PC-3 (cell line): Measurements from ENCODE around the gene RFX1. TPM values are rescaled to one million over a fixed set of nuclear protein-coding genes. Genes with fewer than 3 reads are reported as not detected.
"Not testable (repeated sequence)": the region's sequence is repeated elsewhere in the genome, so short reads cannot be mapped to it uniquely, and the experiment has no call there.

ENCODE experiments used
- ATAC-seq: fragments of 200-7000 bp; cut with Tn5 transposase; 2 replicates; pipeline ENCODE4 v1.9.1; 2020; ENCODE audit warnings: mild to moderate bottlenecking, moderate library complexity
- BruUV-seq: library from RNA; stranded (reverse); fragments of 400-500 nt; replicated peaks from 2 replicates; lab custom pipeline; 2021; lab: Mats Ljungman, UMichigan
- CTCF ChIA-PET: fragments of 300-600 bp; sonication (Branson Sonifier 250); formaldehyde crosslinking; loops from one replicate; lab custom pipeline; 2022; ENCODE audit warnings: antibody characterized with exemption; lab: Charles Lee
- POLR2A ChIA-PET: fragments of 300-600 bp; sonication (Branson Sonifier 250); formaldehyde crosslinking; loops from one replicate; lab custom pipeline; 2022; ENCODE audit warnings: antibody characterized with exemption; ENCODE audit not compliant: unreplicated experiment; lab: Charles Lee
- DNase-seq: peaks from one replicate; pipeline ENCODE4 v3.0.0-alpha.2; 2015
- H2AFZ ChIP-seq: fragments of 300-600 bp; sonication (generic); 2 replicates; pipeline ENCODE4 v1.6.0; 2016; ENCODE audit warnings: antibody characterized with exemption, low read length
- H3F3A ChIP-seq: fragments of 300-600 bp; sonication (generic); one replicate; pipeline ENCODE4 v1.6.0; 2017; ENCODE audit warnings: antibody characterized with exemption, low read length, control low read depth, mild to moderate bottlenecking; ENCODE audit not compliant: unreplicated experiment
- H3K27ac ChIP-seq: fragments of 300-600 bp; sonication (generic); 2 replicates; pipeline ENCODE4 v1.5.1; 2016; ENCODE audit warnings: mild to moderate bottlenecking, low read length
- H3K27me3 ChIP-seq: fragments of 300-600 bp; sonication (generic); 2 replicates; pipeline ENCODE4 v1.6.1; 2016; ENCODE audit warnings: low read length, mixed read lengths
- H3K36me3 ChIP-seq: fragments of 300-600 bp; sonication (generic); 2 replicates; pipeline ENCODE4 v1.6.1; 2016; ENCODE audit warnings: low read depth, mixed run types, low read length, mixed read lengths
- H3K4me1 ChIP-seq: fragments of 300-600 bp; sonication (generic); 2 replicates; pipeline ENCODE4 v1.5.1; 2016; ENCODE audit warnings: low read length; ENCODE audit not compliant: insufficient read depth
- H3K4me2 ChIP-seq: fragments of 300-600 bp; sonication (generic); 2 replicates; pipeline ENCODE4 v1.6.0; 2016; ENCODE audit warnings: low read length
- H3K4me3 ChIP-seq: fragments of 300-600 bp; sonication (generic); 2 replicates; pipeline ENCODE4 v1.5.1; 2016; ENCODE audit warnings: mild to moderate bottlenecking, low read length, mixed read lengths
- H3K79me2 ChIP-seq: fragments of 300-600 bp; sonication (generic); 2 replicates; pipeline ENCODE4 v1.6.1; 2017; ENCODE audit warnings: low read length, mixed read lengths
- H3K9ac ChIP-seq: fragments of 300-600 bp; sonication (generic); 2 replicates; pipeline ENCODE4 v1.6.0; 2016; ENCODE audit warnings: mild to moderate bottlenecking, low read length
- H3K9me2 ChIP-seq: fragments of 300-600 bp; sonication (generic); replicated peaks from 2 replicates; pipeline ENCODE4 v1.6.1; 2016; ENCODE audit warnings: mixed run types, low read length, mixed read lengths
- H3K9me3 ChIP-seq: fragments of 300-600 bp; sonication (generic); 2 replicates; pipeline ENCODE4 v1.6.1; 2016; ENCODE audit warnings: low read length, mixed read lengths
- H4K20me1 ChIP-seq: fragments of 300-600 bp; sonication (generic); 2 replicates; pipeline ENCODE4 v1.6.1; 2016; ENCODE audit warnings: low read length, mixed read lengths
- EZH2 ChIP-seq: fragments of 300-600 bp; sonication (generic); IDR thresholded peaks from one replicate; pipeline ENCODE4 v1.6.1; 2017; ENCODE audit warnings: antibody characterized with exemption, mild to moderate bottlenecking, low read length; ENCODE audit not compliant: unreplicated experiment
- EZH2phosphoT487 ChIP-seq: fragments of 300-600 bp; sonication (generic); IDR thresholded peaks from 2 replicates; pipeline ENCODE4 v1.6.1; 2018; ENCODE audit warnings: mild to moderate bottlenecking, antibody characterized with exemption, low read length, borderline replicate concordance
- intact Hi-C: fragments of 100-400 bp; cut with micrococcal nuclease; formaldehyde crosslinking; loops from 2 replicates; pipeline ENCODE4 v1.9.0; 2023
- total RNA-seq: library from RNA; depleted of rRNA; stranded (reverse); fragments of >200 nt; gene quantifications from 2 replicates; pipeline ENCODE4 v1.2.3, GENCODE V29; 2014
- TF ChIP-seq, protein P1 (sequence below): fragments of 300-600 bp; sonication (generic); conservative IDR thresholded peaks from 2 replicates; pipeline ENCODE4 v1.5.1; 2017; ENCODE audit warnings: antibody characterized with exemption, low read depth, mild to moderate bottlenecking, low read length

RFX1 gene
- total RNA-seq, 1 experiment from 2014 or later = 7.5 TPM

DNA sequence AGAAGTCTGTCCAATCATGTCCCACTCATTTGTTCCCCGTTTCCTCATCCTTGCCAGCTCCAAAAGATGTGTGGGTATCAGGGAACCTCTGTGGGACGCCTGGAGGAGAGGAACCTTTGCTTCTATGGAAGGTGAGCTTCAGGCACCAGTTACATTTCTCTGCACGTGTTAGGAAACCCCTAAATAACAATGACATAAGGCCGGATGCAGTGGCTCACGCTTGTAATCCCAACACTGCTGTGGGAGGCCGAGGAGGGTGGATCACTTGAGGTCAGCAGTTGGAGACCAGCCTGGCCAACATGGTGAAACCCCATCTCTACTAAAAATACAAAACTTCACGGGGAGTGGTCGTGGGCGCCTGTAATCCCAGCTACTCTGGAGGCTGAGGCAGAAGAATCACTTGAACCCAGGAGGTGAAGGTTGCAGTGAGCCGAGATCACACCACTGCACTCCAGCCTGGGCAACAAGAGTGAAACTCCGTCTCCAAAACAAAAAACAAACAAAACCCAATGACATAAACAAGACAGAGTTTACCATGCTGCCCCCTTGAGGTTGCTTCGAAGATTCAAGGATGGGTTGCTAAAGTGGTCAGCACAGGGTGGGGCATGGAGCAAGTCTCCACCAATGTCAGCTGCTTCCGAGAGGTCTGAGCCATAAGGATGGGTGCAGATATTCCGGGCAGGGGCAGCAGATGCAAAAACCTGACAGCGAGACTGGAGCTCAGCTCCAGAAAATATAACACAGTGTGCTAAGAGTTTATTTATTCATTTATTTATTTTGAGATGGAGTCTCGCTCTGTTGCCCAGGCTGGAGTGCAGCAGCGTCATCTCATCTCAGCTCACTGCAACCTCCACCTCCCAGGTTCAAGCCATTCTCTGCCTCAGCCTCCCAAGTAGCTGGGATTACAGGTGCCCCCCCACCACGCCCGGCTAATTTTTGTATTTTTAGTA, 36.8 kb upstream of the RFX1 start:
- H3K9me3 ChIP-seq, H3K27me3 ChIP-seq, CTCF ChIA-PET, H4K20me1 ChIP-seq, H3K9me2 ChIP-seq, H3K4me1 ChIP-seq, POLR2A ChIA-PET, H3K9ac ChIP-seq, H3K79me2 ChIP-seq, H3K4me3 ChIP-seq, H3F3A ChIP-seq, BruUV-seq, intact Hi-C loops, H3K27ac ChIP-seq, H3K4me2 ChIP-seq, H3K36me3 ChIP-seq: not testable (repeated sequence)
- ATAC-seq (peak; percentile 73), DNase-seq (peak; percentile 69)
- H2AFZ ChIP-seq = peak overlapping the region; percentile 46; the same call in 1 of the 2 replicates
- TF ChIP-seq, protein P1, sequence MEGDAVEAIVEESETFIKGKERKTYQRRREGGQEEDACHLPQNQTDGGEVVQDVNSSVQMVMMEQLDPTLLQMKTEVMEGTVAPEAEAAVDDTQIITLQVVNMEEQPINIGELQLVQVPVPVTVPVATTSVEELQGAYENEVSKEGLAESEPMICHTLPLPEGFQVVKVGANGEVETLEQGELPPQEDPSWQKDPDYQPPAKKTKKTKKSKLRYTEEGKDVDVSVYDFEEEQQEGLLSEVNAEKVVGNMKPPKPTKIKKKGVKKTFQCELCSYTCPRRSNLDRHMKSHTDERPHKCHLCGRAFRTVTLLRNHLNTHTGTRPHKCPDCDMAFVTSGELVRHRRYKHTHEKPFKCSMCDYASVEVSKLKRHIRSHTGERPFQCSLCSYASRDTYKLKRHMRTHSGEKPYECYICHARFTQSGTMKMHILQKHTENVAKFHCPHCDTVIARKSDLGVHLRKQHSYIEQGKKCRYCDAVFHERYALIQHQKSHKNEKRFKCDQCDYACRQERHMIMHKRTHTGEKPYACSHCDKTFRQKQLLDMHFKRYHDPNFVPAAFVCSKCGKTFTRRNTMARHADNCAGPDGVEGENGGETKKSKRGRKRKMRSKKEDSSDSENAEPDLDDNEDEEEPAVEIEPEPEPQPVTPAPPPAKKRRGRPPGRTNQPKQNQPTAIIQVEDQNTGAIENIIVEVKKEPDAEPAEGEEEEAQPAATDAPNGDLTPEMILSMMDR = peak; percentile 68

DNA sequence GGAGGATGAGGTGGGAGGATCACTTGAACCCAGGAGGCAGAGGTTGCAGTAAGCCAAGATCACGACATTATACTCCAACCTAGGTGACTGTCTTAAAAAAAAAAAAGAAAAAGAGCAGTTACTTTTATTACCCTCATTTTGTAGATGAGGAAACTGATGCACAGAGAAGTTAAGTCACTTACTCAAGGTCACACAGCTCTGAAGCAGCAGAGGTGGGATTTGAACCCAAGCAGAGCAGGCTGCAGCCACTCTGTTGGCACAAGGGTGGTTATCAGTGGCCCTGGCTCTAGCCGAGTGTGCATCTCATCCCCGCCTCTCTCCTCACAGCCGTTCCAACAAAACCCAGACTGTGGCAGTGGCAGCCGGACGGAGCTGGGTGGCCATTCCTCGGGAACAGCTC, 33.1 kb upstream of the RFX1 start:
- DNase-seq (no peak), ATAC-seq (no peak)
- H3K4me1 ChIP-seq = no peaks in the 10 kb centered on the region
- H4K20me1 ChIP-seq = no peaks in the 10 kb centered on the region
- no peak overlapping the region for H3K27ac ChIP-seq
- no peak for TF ChIP-seq EZH2
- TF ChIP-seq, protein P1 = no peak
- TF ChIP-seq EZH2phosphoT487 = no peak
- H3K9me3 ChIP-seq = no peaks in the 10 kb centered on the region
- H3K9me2 ChIP-seq = no peaks in the 10 kb centered on the region
- intact Hi-C loops = no loop called here
- H3K36me3 ChIP-seq = no peaks in the 10 kb centered on the region
- H3K4me3 ChIP-seq = no peak overlapping the region
- H3K79me2 ChIP-seq = no peaks in the 10 kb centered on the region
- H3K27me3 ChIP-seq = no peaks in the 10 kb centered on the region
- no peak overlapping the region for H3K9ac ChIP-seq
- ChIA-PET POLR2A (no interaction called here), CTCF (no interaction called here)
- BruUV-seq = no TSS peak
- H3F3A ChIP-seq = no peaks in the 10 kb centered on the region
- no peak overlapping the region for H3K4me2 ChIP-seq
- no peak overlapping the region for H2AFZ ChIP-seq

DNA sequence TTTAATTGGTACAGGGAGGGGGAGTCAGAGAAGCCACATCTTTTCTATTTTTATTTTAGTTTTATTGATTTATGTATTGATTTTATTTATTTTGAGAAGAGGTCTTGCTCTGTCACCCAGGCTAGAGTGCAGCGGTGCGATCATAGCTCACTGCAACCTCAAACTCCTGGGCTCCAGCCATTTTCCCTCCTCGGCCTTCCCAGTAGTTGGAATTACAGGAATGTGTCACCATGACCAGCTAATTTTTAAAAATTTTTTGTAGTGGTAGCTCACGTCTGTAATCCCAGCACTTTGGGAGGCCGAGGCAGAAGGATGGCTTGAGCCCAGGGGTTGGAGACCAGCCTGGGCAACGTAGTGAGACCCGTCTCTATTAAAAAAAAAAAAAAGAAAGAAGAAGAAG, 29.6 kb upstream of the RFX1 start:
- ATAC-seq (no peak), DNase-seq (no peak)
- CTCF ChIA-PET = interaction anchor here (0.7 kb wide), 1 partner anchor 38 kb away, joined by 3 read pairs; no protein-coding TSS in a partner anchor
- Histone ChIP-seq H2AFZ (no peak overlapping the region), H3K79me2 (no peaks in the 10 kb centered on the region), H3K27me3 (no peaks in the 10 kb centered on the region), H3K9ac (no peak overlapping the region), H3F3A (no peaks in the 10 kb centered on the region), H3K9me3 (no peaks in the 10 kb centered on the region), H3K36me3 (no peaks in the 10 kb centered on the region), H3K4me3 (no peak overlapping the region), H3K4me2 (no peak overlapping the region), H3K27ac (no peak overlapping the region), H3K4me1 (no peaks in the 10 kb centered on the region), H3K9me2 (no peaks in the 10 kb centered on the region), H4K20me1 (no peaks in the 10 kb centered on the region)
- BruUV-seq = no TSS peak
- POLR2A ChIA-PET = no interaction called here
- TF ChIP-seq EZH2phosphoT487 (no peak), EZH2 (no peak)
- TF ChIP-seq, protein P1 = no peak
- intact Hi-C loops = no loop called here
